ENCODE data around the gene TMEM45A.

DNA sequence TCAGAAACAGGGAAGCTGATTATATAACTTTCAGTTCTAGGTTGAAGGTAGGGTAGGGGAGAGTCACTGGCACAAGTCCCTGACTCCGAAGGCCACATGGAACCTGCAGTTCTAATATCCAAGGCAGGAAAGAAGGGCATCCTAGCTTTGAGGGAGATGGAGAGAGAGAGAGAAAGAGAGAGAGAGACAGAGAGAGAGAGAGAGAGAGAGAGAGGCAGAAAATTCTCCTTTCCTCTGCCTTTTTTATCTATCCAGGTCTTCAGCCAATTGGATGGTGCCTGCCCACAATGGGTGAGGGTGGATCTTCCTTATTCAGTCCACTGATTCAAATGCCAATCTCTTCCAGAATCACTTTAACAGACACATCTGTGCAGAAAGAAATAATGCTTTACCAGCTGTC, 35.7 kb upstream of the TMEM45A start:
- TF ChIP-seq POLR2A (IDR thresholded peaks at IDR 0.05; ENCODE audit: low read length): no peak
- TF ChIP-seq GATA1 (IDR thresholded peaks at IDR 0.05; ENCODE audit: low read depth, low read length): no peak
